Lower leg skin (tissue), 3 donors: ENCODE measurements around the gene ANKH.

ENCODE experiments used
- CTCF ChIP-seq, 3 donors: fragments of 450-650 bp; IDR thresholded peaks; one replicate each; pipeline ENCODE4 v1.5.1; 2016; ENCODE audit warnings: antibody characterized with exemption in 3 of 3, mild to moderate bottlenecking in 3 of 3, moderate library complexity in 2 of 3
- POLR2A ChIP-seq, 2 donors: fragments of 450-650 bp; IDR thresholded peaks; one replicate each; pipeline ENCODE4 v1.6.1; 2016 to 2017; ENCODE audit warnings: antibody characterized with exemption in 2 of 2, mild to moderate bottlenecking in 1 of 2, moderate library complexity in 1 of 2

GRCh38 chr5:14834062-14834461 is 37.5 kb downstream of the ANKH start:
- TF ChIP-seq CTCF (IDR thresholded peaks at IDR 0.05) (no peak), POLR2A (IDR thresholded peaks at IDR 0.05) (no peak)
